Coronary artery (tissue), 2 donors: Measurements from ENCODE around the gene ADCY2.

Experiments used
- DNase-seq: peaks from one replicate; pipeline ENCODE4 v3.0.0-alpha.2; 2017; ENCODE audit warnings: low spot score
- H3K27ac ChIP-seq, 2 donors: fragments of 200-600 bp; sonication (generic); one replicate each; pipeline ENCODE4 v1.5.1; 2016 to 2019
- H3K4me3 ChIP-seq: fragments of 200-600 bp; sonication (generic); 2 replicates; pipeline ENCODE4 v1.5.1; 2016; ENCODE audit warnings: mild to moderate bottlenecking, moderate library complexity
- CTCF ChIP-seq: fragments of 200-600 bp; sonication (generic); IDR thresholded peaks from one replicate; pipeline ENCODE4 v1.5.1; 2019; ENCODE audit warnings: antibody characterized with exemption

ADCY2 gene

GRCh38 chr5:7461371-7461770, 65.4 kb downstream of the ADCY2 start:
- Histone ChIP-seq H3K4me3 (no peak overlapping the region), H3K27ac (no peak overlapping the region)
- DNase-seq, result no peak
- TF ChIP-seq CTCF, result no peak

GRCh38 chr5:7462758-7463157, 66.8 kb downstream of the ADCY2 start:
- no peak overlapping the region for H3K27ac ChIP-seq
- H3K4me3 ChIP-seq, result no peak overlapping the region
- DNase-seq, result no peak
- TF ChIP-seq CTCF, result no peak

GRCh38 chr5:7464182-7464581, 68.2 kb downstream of the ADCY2 start:
- no peak for DNase-seq
- no peak for TF ChIP-seq CTCF
- H3K4me3 ChIP-seq, result no peak overlapping the region
- H3K27ac ChIP-seq, result no peak overlapping the region

GRCh38 chr5:7467179-7467578, 71.2 kb downstream of the ADCY2 start:
- H3K4me3 ChIP-seq, result no peak overlapping the region
- H3K27ac ChIP-seq, result no peak overlapping the region
- no peak for TF ChIP-seq CTCF
- DNase-seq, result no peak

GRCh38 chr5:7468742-7469141, 72.8 kb downstream of the ADCY2 start:
- TF ChIP-seq CTCF, result no peak
- no peak overlapping the region for H3K27ac ChIP-seq
- DNase-seq, result no peak
- H3K4me3 ChIP-seq, result no peak overlapping the region

- TF ChIP-seq CTCF, result no peak
- no peak for DNase-seq
- H3K27ac ChIP-seq, result no peak overlapping the region
- no peak overlapping the region for H3K4me3 ChIP-seq
Observed at GRCh38 chr5:7471710-7472109, 75.8 kb downstream of the ADCY2 start.

- no peak for DNase-seq
- no peak overlapping the region for H3K27ac ChIP-seq
- no peak for TF ChIP-seq CTCF
- H3K4me3 ChIP-seq, result no peak overlapping the region
Observed at GRCh38 chr5:7473115-7473514, 77.2 kb downstream of the ADCY2 start.
